Measurements from ENCODE around the gene SLC16A9.

Gene SLC16A9

DNA sequence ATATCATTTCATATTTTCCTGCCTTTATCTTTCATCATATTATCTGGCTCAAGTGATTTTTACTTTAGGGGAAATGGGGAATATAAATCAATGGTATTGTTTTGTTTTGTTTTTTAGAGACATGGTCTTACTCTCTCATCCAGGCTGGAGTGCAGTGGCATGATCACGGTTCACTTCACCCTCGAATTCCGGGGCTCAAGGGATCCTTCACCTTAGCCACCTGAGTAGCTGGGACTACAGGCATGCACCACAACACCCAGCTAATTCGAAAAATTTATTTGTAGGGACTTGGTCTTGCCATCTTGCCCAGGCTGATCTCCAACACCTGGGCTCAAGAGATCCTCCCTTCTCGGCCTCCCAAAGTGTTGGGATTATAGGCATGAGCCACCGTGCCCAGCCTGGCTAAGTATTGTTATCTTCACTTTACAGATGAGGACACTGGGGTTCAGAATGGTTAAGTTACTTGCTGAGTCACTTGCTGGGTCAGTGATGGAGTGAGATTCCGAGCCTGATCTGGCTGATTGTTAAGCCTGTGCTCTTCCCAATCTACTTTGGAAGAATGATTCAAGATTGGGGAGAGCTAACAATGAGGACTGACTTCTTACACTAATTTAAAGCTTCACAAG, 3.7 kb upstream of the SLC16A9 start:
- no peak overlapping the region for H3K4me3 ChIP-seq (ENCODE audit: low read depth, low read length)
- TF ChIP-seq, protein P1, sequence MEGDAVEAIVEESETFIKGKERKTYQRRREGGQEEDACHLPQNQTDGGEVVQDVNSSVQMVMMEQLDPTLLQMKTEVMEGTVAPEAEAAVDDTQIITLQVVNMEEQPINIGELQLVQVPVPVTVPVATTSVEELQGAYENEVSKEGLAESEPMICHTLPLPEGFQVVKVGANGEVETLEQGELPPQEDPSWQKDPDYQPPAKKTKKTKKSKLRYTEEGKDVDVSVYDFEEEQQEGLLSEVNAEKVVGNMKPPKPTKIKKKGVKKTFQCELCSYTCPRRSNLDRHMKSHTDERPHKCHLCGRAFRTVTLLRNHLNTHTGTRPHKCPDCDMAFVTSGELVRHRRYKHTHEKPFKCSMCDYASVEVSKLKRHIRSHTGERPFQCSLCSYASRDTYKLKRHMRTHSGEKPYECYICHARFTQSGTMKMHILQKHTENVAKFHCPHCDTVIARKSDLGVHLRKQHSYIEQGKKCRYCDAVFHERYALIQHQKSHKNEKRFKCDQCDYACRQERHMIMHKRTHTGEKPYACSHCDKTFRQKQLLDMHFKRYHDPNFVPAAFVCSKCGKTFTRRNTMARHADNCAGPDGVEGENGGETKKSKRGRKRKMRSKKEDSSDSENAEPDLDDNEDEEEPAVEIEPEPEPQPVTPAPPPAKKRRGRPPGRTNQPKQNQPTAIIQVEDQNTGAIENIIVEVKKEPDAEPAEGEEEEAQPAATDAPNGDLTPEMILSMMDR (IDR thresholded peaks at IDR 0.05; ENCODE audit: borderline replicate concordance, insufficient read depth, low read depth, low read length) = no peak

DNA sequence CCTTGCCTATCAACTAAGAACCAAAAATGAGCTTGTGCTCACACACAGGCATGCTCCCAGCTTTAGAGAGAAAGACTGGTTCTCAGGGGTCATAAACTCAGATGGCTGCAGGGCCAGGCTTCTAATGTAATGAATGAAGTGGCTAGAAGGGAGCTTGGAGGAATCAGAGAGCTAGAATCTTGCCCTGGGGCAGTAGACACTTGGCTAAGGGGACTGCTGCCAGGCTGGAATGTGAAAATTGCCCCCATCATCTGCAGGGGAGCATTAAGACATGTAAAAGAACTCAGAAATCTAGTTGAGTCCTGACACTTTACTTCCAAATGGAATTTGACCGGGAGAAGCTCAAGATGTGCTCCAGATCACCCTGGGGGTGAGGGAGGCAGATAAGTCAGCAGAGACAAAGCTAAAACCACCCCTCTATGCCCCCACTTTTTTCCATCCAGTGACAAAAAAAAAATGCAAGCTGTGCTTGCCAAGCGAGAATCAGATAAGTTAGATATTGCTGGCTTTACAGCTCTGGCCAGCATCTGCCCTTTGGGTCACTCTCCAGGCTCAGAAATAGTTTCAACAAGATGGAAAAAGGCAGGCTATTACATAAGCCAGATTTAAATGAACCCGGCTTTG, 2.3 kb upstream of the SLC16A9 start:
- TF ChIP-seq, protein P1 (IDR thresholded peaks at IDR 0.05; ENCODE audit: borderline replicate concordance, insufficient read depth, low read depth, low read length) = no peak
- no peak overlapping the region for H3K4me3 ChIP-seq (ENCODE audit: low read depth, low read length)

DNA sequence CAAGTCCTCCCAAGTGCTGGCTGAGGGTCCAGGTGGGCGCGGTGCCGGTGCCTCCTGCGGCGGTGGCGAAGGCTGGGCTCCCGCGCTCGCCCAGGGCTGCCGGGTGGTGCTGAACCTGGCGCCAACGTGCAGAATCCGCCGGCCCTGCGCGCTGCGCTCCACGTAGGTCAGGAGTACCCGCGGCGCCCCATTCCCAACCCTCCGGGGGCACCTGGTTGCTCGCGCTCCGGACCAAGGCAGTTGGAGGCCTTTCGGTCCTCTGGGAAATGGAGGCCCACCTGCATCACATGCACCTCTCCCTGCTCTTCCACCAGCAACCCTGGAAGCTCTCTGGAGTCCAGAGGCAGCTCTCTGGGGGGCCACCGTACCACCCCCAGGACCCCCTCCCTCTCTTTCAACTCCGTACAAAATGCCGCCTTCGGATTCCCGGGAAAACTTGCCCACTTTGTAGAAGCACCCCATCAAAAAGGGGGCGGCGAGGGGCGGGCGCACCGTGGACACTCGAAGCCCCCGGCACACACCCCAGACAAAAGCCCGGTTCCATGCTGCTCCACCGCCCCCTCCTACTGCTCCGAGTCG, 745 bp downstream of the SLC16A9 start:
- TF ChIP-seq, protein P1 (IDR thresholded peaks at IDR 0.05; ENCODE audit: borderline replicate concordance, insufficient read depth, low read depth, low read length) = no peak
- peak overlapping the region; percentile 82 for H3K4me3 ChIP-seq (ENCODE audit: low read depth, low read length)

DNA sequence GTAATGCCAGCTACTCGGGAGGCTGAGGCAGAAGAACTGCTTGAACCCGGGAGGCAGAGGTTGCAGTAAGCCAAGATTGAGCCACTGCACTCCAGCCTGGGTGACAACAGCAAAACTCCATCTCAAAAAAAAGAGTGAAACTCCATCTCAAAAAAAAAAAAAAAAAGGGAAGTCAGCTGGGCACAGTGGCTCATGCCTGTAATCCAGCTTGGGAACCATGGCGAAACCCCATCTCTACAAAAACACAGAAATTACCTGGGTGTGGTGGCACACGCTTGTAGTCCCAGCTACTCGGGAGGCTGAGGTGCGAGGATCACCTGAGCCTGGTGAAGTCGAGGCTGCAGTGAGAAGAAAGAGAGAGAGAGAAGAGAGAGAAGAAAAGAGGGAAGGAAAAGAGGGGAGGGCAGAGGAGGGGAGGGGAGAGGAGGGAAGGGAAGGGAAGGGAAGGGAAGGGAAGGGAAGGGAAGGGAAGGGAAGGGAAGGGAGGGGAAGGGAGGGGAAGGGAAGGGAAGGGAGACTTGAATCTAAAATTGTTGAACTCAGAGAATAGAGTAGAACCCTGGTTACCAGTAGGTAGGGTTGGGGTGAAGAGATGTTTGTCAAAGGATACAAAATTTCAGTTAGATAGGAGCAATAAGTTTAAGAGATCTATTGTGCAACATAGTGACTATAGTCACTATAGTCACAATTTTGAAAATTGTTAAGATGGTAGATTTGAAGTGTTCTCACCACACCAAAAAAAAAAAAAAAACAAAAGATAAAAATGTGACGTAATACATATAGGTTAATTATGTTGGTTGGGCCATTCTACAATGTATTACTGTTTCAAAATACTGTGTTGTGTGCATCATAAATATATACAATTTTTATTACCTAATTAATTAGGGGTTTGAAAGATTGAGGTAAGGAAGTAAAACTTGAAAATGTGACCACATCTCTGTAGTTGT, 2.5 kb downstream of the SLC16A9 start:
- H3K4me3 ChIP-seq (ENCODE audit: low read depth, low read length) = no peak overlapping the region
- TF ChIP-seq, protein P1 (IDR thresholded peaks at IDR 0.05; ENCODE audit: borderline replicate concordance, insufficient read depth, low read depth, low read length) = no peak

DNA sequence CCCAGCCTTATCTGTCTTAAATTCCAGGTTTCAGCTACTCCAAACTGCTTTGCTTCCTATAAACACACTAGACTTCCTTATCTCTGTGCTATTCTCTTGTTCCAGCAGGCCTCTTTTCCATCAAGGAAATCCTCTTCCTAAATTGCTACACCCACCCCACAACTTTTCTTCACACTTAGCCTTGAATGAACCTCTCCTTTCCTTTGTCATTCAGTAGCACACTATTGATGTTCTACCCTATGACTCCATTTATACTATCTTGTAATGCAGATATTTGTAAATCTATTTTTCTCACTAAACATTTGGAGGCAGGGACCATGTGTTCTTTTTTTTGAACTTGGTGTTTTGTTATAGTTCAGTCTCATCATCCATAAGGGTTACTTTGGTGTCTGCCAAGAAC, 3.7 kb downstream of the SLC16A9 start:
- H3K4me3 ChIP-seq (ENCODE audit: low read depth, low read length) = no peak overlapping the region
- TF ChIP-seq, protein P1 (IDR thresholded peaks at IDR 0.05; ENCODE audit: borderline replicate concordance, insufficient read depth, low read depth, low read length) = no peak

DNA sequence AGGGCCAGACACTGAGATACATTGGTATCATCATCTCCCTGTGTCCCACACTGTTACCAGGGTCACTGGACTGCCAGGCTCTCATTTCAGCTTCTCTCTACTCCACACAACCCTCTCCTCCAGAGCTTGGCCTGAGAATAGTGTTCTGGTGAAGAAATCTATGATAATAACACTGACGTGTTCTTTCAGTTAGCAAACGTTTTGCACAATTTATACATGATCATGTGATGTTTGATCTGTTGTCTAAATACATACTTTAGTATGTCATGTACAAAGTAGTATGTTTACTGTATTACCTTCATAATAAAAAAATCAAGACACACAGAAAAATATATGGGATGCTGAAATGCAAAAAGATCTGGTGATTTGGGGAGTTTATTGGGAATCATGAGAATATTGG, 5.0 kb downstream of the SLC16A9 start:
- TF ChIP-seq, protein P1 (IDR thresholded peaks at IDR 0.05; ENCODE audit: borderline replicate concordance, insufficient read depth, low read depth, low read length) = no peak
- no peak overlapping the region for H3K4me3 ChIP-seq (ENCODE audit: low read depth, low read length)
